GM13976 (cell line): Measurements from ENCODE around the gene ZNF428.
"Not testable (repeated sequence)": the region's sequence is repeated elsewhere in the genome, so short reads cannot be mapped to it uniquely, and the experiment has no call there.

Experiments
- DNase-seq: peaks from one replicate; pipeline ENCODE4 v3.0.0; 2012; ENCODE audit warnings: low spot score
- in situ Hi-C: fragments of 300-500 bp; cut with MboI; formaldehyde crosslinking; loops from one replicate; pipeline ENCODE4 v1.12.0; 2022; ENCODE audit warnings: low sequenced_read_pairs, mixed read lengths, inconsistent platforms; ENCODE audit not compliant: unreplicated experiment
- TF ChIP-seq, protein P1 (sequence below): IDR thresholded peaks from 2 replicates; pipeline ENCODE4 v1.5.1; 2012; ENCODE audit warnings: borderline replicate concordance, mild to moderate bottlenecking; ENCODE audit not compliant: insufficient read depth; ENCODE audit errors: extremely low read depth, missing control alignments, control extremely low read depth

ZNF428 gene

DNA sequence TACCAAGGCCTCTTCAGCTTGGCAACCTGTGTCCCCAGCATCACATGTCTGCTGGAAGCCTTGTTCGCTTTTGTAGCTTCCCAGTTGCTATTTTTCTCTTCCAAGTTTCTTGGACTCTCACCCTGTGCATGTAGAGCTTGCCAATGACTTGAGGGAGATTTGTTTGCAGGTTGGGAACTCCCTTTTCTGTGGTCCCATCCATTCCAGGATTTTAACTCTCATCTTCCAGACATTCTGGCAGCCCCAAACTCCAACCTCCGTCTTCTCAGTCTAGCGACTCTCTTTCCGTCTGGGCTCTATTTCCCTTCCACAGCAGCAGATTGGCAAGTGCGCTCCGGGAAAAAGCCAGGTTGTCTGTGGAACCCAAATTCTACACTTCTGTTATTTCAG, 41.5 kb upstream of the ZNF428 start:
- DNase-seq = no peak
- TF ChIP-seq, protein P1, sequence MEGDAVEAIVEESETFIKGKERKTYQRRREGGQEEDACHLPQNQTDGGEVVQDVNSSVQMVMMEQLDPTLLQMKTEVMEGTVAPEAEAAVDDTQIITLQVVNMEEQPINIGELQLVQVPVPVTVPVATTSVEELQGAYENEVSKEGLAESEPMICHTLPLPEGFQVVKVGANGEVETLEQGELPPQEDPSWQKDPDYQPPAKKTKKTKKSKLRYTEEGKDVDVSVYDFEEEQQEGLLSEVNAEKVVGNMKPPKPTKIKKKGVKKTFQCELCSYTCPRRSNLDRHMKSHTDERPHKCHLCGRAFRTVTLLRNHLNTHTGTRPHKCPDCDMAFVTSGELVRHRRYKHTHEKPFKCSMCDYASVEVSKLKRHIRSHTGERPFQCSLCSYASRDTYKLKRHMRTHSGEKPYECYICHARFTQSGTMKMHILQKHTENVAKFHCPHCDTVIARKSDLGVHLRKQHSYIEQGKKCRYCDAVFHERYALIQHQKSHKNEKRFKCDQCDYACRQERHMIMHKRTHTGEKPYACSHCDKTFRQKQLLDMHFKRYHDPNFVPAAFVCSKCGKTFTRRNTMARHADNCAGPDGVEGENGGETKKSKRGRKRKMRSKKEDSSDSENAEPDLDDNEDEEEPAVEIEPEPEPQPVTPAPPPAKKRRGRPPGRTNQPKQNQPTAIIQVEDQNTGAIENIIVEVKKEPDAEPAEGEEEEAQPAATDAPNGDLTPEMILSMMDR = no peak
- in situ Hi-C loops = no loop called here

DNA sequence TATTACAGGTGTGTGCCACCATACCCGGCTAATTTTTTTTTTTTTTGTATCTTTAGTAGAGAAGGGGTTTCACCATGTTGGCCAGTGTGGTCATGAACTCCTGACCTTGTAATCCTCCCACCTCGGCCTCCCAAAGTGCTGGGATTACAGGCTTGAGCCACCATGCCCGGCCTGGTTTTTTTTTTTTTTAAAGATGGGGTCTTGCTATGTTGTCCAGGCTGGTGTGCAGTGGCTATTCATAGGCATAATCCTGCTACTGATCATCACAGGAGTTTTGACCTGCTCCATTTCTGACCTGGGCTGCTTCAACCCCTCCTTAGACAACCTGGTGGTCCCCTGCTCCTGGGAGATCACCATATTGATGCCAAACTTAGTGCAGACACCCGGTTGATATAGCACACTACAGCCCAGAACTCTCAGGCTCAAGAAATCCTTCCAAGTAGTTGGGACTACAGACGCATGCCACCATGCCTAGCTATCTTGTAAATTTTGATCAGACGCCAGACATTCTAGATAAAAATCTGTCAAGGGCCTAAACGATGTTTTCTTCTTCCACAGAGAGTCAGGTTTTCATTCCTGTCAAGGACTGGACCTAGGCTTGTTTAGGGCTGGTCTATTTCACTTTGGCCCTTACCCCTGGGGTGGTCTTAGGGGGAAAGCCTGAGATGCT, 41.0 kb upstream of the ZNF428 start:
- in situ Hi-C loops = no loop called here

DNA sequence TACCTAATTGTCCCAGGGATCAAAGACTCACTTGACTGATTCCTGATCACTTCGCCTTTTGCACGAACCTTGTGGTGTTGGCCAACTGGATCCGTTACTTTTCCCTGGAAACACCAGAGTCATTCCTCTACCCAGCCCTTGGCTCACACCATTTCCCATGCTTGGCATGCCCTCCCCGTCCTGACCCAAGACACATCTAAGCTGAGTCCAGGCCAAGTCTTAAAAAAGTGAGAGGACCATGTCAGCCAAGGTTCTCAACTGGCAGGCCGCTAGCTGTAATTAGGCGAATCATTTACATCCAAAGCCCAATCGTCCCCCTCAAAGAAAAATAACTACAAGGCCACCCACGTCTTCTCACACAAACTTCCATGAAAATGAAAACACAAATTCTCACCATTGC, 39.1 kb upstream of the ZNF428 start:
- DNase-seq = no peak
- TF ChIP-seq, protein P1 = no peak
- in situ Hi-C loops = no loop called here

More for the DNA sequence above, 41.0 kb upstream of the ZNF428 start:
- DNase-seq = no peak
- TF ChIP-seq, protein P1 = no peak

DNA sequence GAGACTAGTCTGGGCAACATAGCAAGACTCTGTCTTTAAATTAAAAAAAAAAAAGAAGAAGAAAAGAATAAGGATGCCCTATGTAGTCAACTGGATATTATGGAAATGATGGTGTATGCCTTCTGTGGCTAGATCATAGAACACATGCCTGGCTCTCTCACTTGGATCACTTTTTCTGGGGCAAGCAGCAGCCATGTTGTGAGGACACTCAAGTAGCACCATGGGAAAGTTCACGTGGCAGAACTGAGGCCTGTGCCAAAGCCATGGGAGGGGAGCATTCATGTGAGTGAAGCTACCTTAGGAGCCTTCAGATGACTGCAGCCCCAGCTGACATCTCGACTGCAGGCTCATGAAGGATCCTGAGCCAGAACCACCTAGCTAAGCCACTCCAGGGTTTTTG, 38.6 kb upstream of the ZNF428 start:
- TF ChIP-seq, protein P1 = no peak
- in situ Hi-C loops = no loop called here

DNA sequence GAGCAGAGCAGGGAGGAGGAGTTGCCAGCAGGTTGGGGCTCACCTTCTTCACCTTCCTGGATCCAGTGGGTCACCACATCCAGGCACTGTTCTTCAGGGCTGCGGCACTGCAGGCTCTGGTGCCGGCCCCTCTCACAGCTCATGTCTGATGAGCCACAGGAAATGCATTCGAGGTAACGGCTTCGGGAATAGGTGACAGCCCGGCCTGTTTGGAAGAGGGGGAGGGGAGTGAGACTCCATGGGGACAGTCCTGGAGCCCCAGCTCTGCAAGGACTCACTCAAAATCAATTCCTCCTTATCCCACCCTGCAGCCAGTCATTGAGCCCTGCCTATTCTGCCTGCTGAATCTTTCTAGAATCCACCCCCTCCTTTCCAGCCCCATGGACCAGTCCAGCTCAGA, 37.0 kb upstream of the ZNF428 start:
- TF ChIP-seq, protein P1 = no peak
- in situ Hi-C loops = no loop called here
- DNase-seq = no peak

More for the DNA sequence above, 38.6 kb upstream of the ZNF428 start:
- no peak for DNase-seq

DNA sequence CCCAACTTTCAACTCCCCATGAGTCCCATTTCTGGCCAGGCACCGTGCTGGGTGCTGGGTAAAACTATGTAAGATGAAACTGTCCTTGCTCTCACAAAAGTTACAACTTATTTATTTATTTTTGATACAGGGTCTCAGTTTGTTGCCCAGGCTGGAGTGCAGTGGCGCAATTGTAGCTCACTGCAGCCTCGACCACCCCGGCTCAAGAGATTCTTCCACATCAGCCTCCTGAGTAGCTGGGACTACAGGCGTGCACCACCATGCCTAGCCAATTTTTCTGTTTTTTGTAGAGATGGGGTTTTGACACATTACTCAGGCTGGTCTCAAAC, 33.1 kb upstream of the ZNF428 start:
- in situ Hi-C loops = no loop called here
- TF ChIP-seq, protein P1 = no peak
- no peak for DNase-seq

DNA sequence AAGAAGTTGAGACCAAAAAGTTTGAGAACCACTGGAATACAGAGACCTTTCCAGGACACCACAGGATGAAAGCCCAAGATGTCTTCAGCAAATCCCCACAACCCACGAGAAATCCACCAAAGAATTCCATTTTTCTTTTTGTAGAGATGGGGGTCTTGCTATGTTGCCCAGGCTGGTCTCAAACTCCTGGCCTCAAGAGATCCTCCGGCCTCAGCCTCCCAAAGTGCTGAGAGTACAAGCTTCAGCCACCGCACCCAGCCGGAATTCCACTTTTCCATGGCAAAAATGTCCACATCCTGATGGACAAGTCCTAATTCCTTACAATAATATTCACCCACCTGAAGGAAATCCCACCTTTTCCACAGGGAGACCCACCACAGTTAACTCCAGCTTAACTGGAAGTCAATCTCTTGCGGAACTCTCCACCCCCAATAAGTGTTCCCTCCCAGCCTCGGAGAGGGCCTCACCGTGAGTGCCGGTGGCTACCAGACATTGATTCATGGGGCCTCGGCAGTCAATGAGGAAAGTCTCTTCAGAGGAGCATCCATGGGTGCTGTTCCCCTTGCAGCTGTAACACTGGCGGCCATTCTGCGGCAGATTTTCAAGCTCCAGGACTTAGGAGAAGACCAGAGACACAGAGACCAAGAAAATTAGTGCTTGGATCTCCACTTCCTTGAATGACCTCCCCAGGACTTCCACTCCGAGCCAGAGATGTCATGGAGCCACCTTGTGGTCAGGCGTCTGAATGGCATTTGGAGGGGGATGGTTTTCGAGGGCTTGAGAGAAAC, 32.5 kb upstream of the ZNF428 start:
- TF ChIP-seq, protein P1 = peak; percentile 64
- peak; percentile 70 for DNase-seq
- in situ Hi-C loops = no loop called here

DNA sequence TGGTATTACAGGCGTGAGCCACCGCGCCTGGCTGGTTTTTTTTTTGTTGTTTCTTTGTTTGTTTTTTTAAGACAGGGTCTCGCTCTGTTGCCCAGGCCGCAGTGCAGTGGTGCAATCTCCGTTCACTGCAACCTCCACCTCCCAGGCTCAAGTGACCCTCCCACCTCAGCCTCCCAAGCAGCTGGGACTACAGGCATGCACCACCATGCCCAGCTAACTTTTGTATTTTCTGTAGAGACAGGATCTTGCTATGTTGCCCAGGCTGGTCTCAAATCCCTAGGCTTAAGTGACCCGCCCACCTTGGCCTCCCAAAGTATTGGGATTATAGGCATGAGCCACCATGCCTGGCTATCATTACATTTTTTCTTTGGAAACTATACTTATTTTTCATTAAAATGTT, 30.8 kb upstream of the ZNF428 start:
- in situ Hi-C loops, DNase-seq: not testable (repeated sequence)
